ENCODE results near the gene ACBD6.

ACBD6 gene

GRCh38 chr1:180352588-180352987 lies 149.8 kb downstream of the ACBD6 start:
- no peaks in the 10 kb centered on the region for H3K36me3 ChIP-seq (ENCODE audit: insufficient read depth, low read length)
- H3K27me3 ChIP-seq (ENCODE audit: insufficient read depth, low read length): no peaks in the 10 kb centered on the region
- peaks cover 2% of the 10 kb centered on the region for H3K79me2 ChIP-seq (ENCODE audit: control insufficient read depth, insufficient read depth, low read length, unreplicated experiment)
- H3K4me1 ChIP-seq (ENCODE audit: control insufficient read depth, insufficient read depth, low read length, unreplicated experiment): no peaks in the 10 kb centered on the region
- no peak overlapping the region for H3K27ac ChIP-seq (ENCODE audit: low read depth, low read length)
- no peak overlapping the region for H3K4me3 ChIP-seq (ENCODE audit: low read depth, low read length)
- H2AFZ ChIP-seq (ENCODE audit: low read length, unreplicated experiment): no peak overlapping the region

DNA sequence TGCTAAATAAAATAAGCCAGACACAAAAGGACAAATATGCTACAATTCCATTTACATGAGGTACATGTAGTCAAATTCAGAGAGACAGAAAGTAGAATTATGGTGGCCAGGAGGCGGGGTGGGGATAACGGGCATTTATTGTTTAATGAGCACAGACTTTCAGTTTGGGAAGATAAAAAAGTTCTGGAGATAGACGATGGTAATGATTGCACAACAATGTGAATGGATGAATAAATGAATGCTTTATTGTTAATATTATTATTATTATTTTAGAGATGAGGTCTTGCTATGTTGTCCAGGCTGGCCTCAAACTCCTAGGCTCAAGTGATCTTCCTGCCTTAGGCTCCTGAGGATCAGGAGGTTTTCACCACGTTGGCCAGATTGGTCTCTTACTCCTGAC lies 150.4 kb downstream of the ACBD6 start:
- H3K79me2 ChIP-seq (ENCODE audit: control insufficient read depth, insufficient read depth, low read length, unreplicated experiment): peaks cover 2% of the 10 kb centered on the region
- no peak overlapping the region for H3K27ac ChIP-seq (ENCODE audit: low read depth, low read length)
- no peaks in the 10 kb centered on the region for H3K36me3 ChIP-seq (ENCODE audit: insufficient read depth, low read length)
- H3K4me1 ChIP-seq (ENCODE audit: control insufficient read depth, insufficient read depth, low read length, unreplicated experiment): no peaks in the 10 kb centered on the region
- H2AFZ ChIP-seq (ENCODE audit: low read length, unreplicated experiment): no peak overlapping the region
- H3K4me3 ChIP-seq (ENCODE audit: low read depth, low read length): no peak overlapping the region
- H3K27me3 ChIP-seq (ENCODE audit: insufficient read depth, low read length): no peaks in the 10 kb centered on the region

DNA sequence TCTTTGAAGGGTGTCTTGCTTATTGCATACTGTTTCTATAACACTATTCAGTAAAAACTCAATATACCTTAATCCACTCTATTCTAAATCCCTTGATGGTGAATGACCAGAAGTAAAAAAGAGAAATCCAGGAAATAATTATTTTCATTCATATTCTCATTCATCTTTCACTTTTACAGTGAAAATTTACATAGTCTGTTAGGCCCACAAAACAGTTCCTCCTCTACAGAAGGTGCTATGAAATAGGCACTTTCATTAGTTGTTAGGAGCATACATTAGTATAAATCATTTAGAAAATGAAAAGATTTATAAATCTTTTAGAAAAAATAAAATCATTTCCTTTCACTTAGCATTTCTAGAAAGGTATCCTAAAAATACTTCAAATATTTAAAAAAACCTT lies 157.2 kb downstream of the ACBD6 start:
- Histone ChIP-seq H2AFZ (ENCODE audit: low read length, unreplicated experiment) (no peak overlapping the region), H3K4me3 (ENCODE audit: low read depth, low read length) (no peak overlapping the region), H3K79me2 (ENCODE audit: control insufficient read depth, insufficient read depth, low read length, unreplicated experiment) (no peaks in the 10 kb centered on the region), H3K27ac (ENCODE audit: low read depth, low read length) (no peak overlapping the region), H3K4me1 (ENCODE audit: control insufficient read depth, insufficient read depth, low read length, unreplicated experiment) (no peaks in the 10 kb centered on the region), H3K36me3 (ENCODE audit: insufficient read depth, low read length) (peaks cover 3% of the 10 kb centered on the region; the same call in 1 of the 2 replicates), H3K27me3 (ENCODE audit: insufficient read depth, low read length) (no peaks in the 10 kb centered on the region)

GRCh38 chr1:180343921-180344769 lies 158.2 kb downstream of the ACBD6 start:
- Histone ChIP-seq H3K4me3 (ENCODE audit: low read depth, low read length) (no peak overlapping the region), H3K36me3 (ENCODE audit: insufficient read depth, low read length) (peaks cover 3% of the 10 kb centered on the region; the same call in 1 of the 2 replicates), H3K79me2 (ENCODE audit: control insufficient read depth, insufficient read depth, low read length, unreplicated experiment) (no peaks in the 10 kb centered on the region), H3K4me1 (ENCODE audit: control insufficient read depth, insufficient read depth, low read length, unreplicated experiment) (no peaks in the 10 kb centered on the region), H3K27me3 (ENCODE audit: insufficient read depth, low read length) (no peaks in the 10 kb centered on the region), H3K27ac (ENCODE audit: low read depth, low read length) (no peak overlapping the region), H2AFZ (ENCODE audit: low read length, unreplicated experiment) (no peak overlapping the region)

DNA sequence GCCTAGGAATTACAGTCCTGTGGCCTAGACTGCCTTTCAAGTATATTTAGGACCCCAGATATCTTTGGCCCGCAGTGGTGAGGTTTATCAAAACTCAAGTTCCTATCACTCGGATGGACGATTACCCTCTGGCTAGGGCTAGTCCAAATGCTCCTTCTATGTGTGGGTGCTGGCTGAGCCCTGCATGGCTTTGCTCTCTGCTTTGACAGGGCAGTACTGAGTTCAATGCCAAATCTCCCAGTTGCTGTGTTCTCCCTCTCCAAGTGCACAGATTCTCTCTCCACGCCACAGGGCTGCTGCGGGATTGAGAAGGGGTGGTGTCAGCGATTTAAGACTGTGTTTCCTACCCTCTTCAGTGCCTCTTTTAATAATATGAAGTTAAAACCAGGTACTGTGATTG lies 175.3 kb downstream of the ACBD6 start:
- H3K4me3 ChIP-seq (ENCODE audit: low read depth, low read length): no peak overlapping the region
- no peak overlapping the region for H2AFZ ChIP-seq (ENCODE audit: low read length, unreplicated experiment)
- H3K36me3 ChIP-seq (ENCODE audit: insufficient read depth, low read length): peaks cover 4% of the 10 kb centered on the region
- H3K27ac ChIP-seq (ENCODE audit: low read depth, low read length): no peak overlapping the region
- no peaks in the 10 kb centered on the region for H3K27me3 ChIP-seq (ENCODE audit: insufficient read depth, low read length)
- H3K79me2 ChIP-seq (ENCODE audit: control insufficient read depth, insufficient read depth, low read length, unreplicated experiment): peaks cover 3% of the 10 kb centered on the region
- no peaks in the 10 kb centered on the region for H3K4me1 ChIP-seq (ENCODE audit: control insufficient read depth, insufficient read depth, low read length, unreplicated experiment)

DNA sequence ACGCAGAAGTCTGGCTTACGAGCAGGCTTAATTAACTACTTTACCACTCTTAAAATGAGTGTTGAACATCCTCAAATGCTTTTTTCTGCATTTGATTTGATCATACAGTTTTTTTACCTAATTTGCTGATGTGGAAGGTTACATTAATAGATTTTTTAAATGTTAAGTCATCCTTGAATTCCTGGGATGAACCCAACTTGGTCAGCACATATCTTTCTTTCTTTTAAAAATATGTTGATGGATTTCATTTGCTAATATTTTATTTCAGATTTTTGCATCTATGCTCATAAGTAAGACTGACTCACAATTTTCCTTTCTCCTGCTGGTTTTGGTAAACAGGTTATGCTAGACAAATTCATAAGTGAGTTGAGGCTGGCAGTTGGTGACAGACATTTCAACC lies 189.5 kb downstream of the ACBD6 start:
- Histone ChIP-seq H2AFZ (ENCODE audit: low read length, unreplicated experiment) (no peak overlapping the region), H3K4me3 (ENCODE audit: low read depth, low read length) (no peak overlapping the region), H3K27me3 (ENCODE audit: insufficient read depth, low read length) (no peaks in the 10 kb centered on the region), H3K36me3 (ENCODE audit: insufficient read depth, low read length) (no peaks in the 10 kb centered on the region), H3K79me2 (ENCODE audit: control insufficient read depth, insufficient read depth, low read length, unreplicated experiment) (no peaks in the 10 kb centered on the region), H3K27ac (ENCODE audit: low read depth, low read length) (no peak overlapping the region), H3K4me1 (ENCODE audit: control insufficient read depth, insufficient read depth, low read length, unreplicated experiment) (peaks cover 32% of the 10 kb centered on the region)

GRCh38 chr1:180311011-180311730 lies 191.2 kb downstream of the ACBD6 start:
- Histone ChIP-seq H3K4me3 (ENCODE audit: low read depth, low read length) (no peak overlapping the region), H3K4me1 (ENCODE audit: control insufficient read depth, insufficient read depth, low read length, unreplicated experiment) (peaks cover 32% of the 10 kb centered on the region), H3K27me3 (ENCODE audit: insufficient read depth, low read length) (no peaks in the 10 kb centered on the region), H3K27ac (ENCODE audit: low read depth, low read length) (peak overlapping the region; percentile 25; the same call in 1 of the 2 replicates), H3K36me3 (ENCODE audit: insufficient read depth, low read length) (no peaks in the 10 kb centered on the region), H3K79me2 (ENCODE audit: control insufficient read depth, insufficient read depth, low read length, unreplicated experiment) (no peaks in the 10 kb centered on the region), H2AFZ (ENCODE audit: low read length, unreplicated experiment) (no peak overlapping the region)

DNA sequence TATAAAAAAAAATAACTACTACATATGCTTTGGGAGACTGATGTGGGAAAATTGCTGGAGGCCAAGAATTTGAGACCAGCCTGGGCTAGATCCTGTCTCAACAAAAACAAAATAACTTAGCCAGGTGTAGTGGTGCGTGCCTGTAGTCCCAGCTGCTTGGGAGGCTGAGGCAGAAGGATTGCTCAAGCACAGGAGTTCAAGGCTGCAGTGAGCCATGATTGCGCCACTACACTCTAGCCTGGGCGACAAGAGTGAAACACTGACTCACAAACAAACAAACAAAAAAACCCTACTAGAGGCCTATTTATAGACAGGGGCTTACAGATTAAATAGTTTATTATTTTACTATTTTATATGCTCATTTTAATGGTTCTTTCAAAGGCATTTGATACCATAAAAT lies 192.3 kb downstream of the ACBD6 start:
- Histone ChIP-seq H3K27ac (ENCODE audit: low read depth, low read length) (peak overlapping the region; percentile 58; the same call in 1 of the 2 replicates), H3K4me3 (ENCODE audit: low read depth, low read length) (no peak overlapping the region), H3K27me3 (ENCODE audit: insufficient read depth, low read length) (no peaks in the 10 kb centered on the region), H3K36me3 (ENCODE audit: insufficient read depth, low read length) (no peaks in the 10 kb centered on the region), H2AFZ (ENCODE audit: low read length, unreplicated experiment) (no peak overlapping the region), H3K4me1 (ENCODE audit: control insufficient read depth, insufficient read depth, low read length, unreplicated experiment) (peaks cover 32% of the 10 kb centered on the region), H3K79me2 (ENCODE audit: control insufficient read depth, insufficient read depth, low read length, unreplicated experiment) (no peaks in the 10 kb centered on the region)

- Histone ChIP-seq H3K27me3 (ENCODE audit: insufficient read depth, low read length) (no peaks in the 10 kb centered on the region), H3K4me3 (ENCODE audit: low read depth, low read length) (no peak overlapping the region), H3K36me3 (ENCODE audit: insufficient read depth, low read length) (no peaks in the 10 kb centered on the region), H3K79me2 (ENCODE audit: control insufficient read depth, insufficient read depth, low read length, unreplicated experiment) (no peaks in the 10 kb centered on the region), H3K4me1 (ENCODE audit: control insufficient read depth, insufficient read depth, low read length, unreplicated experiment) (peaks cover 32% of the 10 kb centered on the region), H3K27ac (ENCODE audit: low read depth, low read length) (peak overlapping the region; percentile 58), H2AFZ (ENCODE audit: low read length, unreplicated experiment) (no peak overlapping the region)
Observed at GRCh38 chr1:180309338-180309737, 193.0 kb downstream of the ACBD6 start.

- Histone ChIP-seq H3K27ac (ENCODE audit: low read depth, low read length) (no peak overlapping the region), H3K27me3 (ENCODE audit: insufficient read depth, low read length) (no peaks in the 10 kb centered on the region), H3K4me1 (ENCODE audit: control insufficient read depth, insufficient read depth, low read length, unreplicated experiment) (peaks cover 13% of the 10 kb centered on the region), H3K79me2 (ENCODE audit: control insufficient read depth, insufficient read depth, low read length, unreplicated experiment) (no peaks in the 10 kb centered on the region), H3K36me3 (ENCODE audit: insufficient read depth, low read length) (no peaks in the 10 kb centered on the region), H2AFZ (ENCODE audit: low read length, unreplicated experiment) (no peak overlapping the region), H3K4me3 (ENCODE audit: low read depth, low read length) (no peak overlapping the region)
Observed at GRCh38 chr1:180301135-180301742, 201.1 kb downstream of the ACBD6 start.
